GM19351 (cell line): ENCODE results near the gene PARG.
"Not testable (repeated sequence)": the region's sequence is repeated elsewhere in the genome, so short reads cannot be mapped to it uniquely, and the experiment has no call there.

Experiments used
- ATAC-seq: cut with Tn5 transposase; IDR thresholded peaks from one replicate; pipeline ENCODE4 v1.9.1; 2021; ENCODE audit warnings: mild to moderate bottlenecking, moderate library complexity; ENCODE audit not compliant: unreplicated experiment

The PARG gene

GRCh38 chr10:49833168-49833567, 108.7 kb downstream of the PARG start:
- no peak for ATAC-seq

GRCh38 chr10:49831352-49832035, 110.3 kb downstream of the PARG start:
- no peak for ATAC-seq

GRCh38 chr10:49830846-49831245, 111.0 kb downstream of the PARG start:
- ATAC-seq: no peak

GRCh38 chr10:49830016-49830415, 111.8 kb downstream of the PARG start:
- no peak for ATAC-seq

GRCh38 chr10:49827297-49827696, 114.5 kb downstream of the PARG start:
- ATAC-seq: peak; percentile 67

- no peak for ATAC-seq
These were observed 122.4 kb downstream of the PARG start for GRCh38 chr10:49819234-49819958.

GRCh38 chr10:49817845-49818244, 124.0 kb downstream of the PARG start:
- ATAC-seq: no peak

GRCh38 chr10:49803988-49804387, 137.8 kb downstream of the PARG start:
- ATAC-seq: no peak

GRCh38 chr10:49798275-49798674, 143.6 kb downstream of the PARG start:
- ATAC-seq: no peak

- ATAC-seq: no peak
These were observed 150.7 kb downstream of the PARG start for GRCh38 chr10:49791100-49791499.

- no peak for ATAC-seq
These were observed 157.1 kb downstream of the PARG start for GRCh38 chr10:49784681-49785080.

- ATAC-seq: no peak
These were observed 158.2 kb downstream of the PARG start for GRCh38 chr10:49783645-49784044.

- ATAC-seq: no peak
These were observed 160.6 kb downstream of the PARG start for GRCh38 chr10:49781247-49781646.

- no peak for ATAC-seq
These were observed 163.6 kb downstream of the PARG start for GRCh38 chr10:49778197-49778596.

- ATAC-seq: no peak
These were observed 165.0 kb downstream of the PARG start for GRCh38 chr10:49776851-49777250.

- ATAC-seq: no peak
These were observed 166.8 kb downstream of the PARG start for GRCh38 chr10:49775014-49775413.

- ATAC-seq: not testable (repeated sequence)
These were observed 168.9 kb downstream of the PARG start for GRCh38 chr10:49772944-49773343.

- not testable (repeated sequence) for ATAC-seq
These were observed 170.8 kb downstream of the PARG start for GRCh38 chr10:49771046-49771445.

GRCh38 chr10:49769692-49770091, 172.1 kb downstream of the PARG start:
- no peak for ATAC-seq

GRCh38 chr10:49768731-49769130, 173.1 kb downstream of the PARG start:
- ATAC-seq: no peak

- ATAC-seq: no peak
These were observed 173.5 kb downstream of the PARG start for GRCh38 chr10:49768329-49768728.
